GM18499 (cell line): ENCODE data around the gene PFKM.

Experiments used
- ATAC-seq: cut with Tn5 transposase; IDR thresholded peaks from one replicate; pipeline ENCODE4 v1.9.1; 2021; ENCODE audit warnings: moderate number of reproducible peaks; ENCODE audit not compliant: insufficient read depth, unreplicated experiment

PFKM gene

GRCh38 chr12:48183876-48184548 is 64.8 kb downstream of the PFKM start:
- no peak for ATAC-seq

GRCh38 chr12:48184549-48184922 is 65.4 kb downstream of the PFKM start:
- ATAC-seq: no peak

- no peak for ATAC-seq
Observed at GRCh38 chr12:48185181-48185919, 66.2 kb downstream of the PFKM start.

DNA sequence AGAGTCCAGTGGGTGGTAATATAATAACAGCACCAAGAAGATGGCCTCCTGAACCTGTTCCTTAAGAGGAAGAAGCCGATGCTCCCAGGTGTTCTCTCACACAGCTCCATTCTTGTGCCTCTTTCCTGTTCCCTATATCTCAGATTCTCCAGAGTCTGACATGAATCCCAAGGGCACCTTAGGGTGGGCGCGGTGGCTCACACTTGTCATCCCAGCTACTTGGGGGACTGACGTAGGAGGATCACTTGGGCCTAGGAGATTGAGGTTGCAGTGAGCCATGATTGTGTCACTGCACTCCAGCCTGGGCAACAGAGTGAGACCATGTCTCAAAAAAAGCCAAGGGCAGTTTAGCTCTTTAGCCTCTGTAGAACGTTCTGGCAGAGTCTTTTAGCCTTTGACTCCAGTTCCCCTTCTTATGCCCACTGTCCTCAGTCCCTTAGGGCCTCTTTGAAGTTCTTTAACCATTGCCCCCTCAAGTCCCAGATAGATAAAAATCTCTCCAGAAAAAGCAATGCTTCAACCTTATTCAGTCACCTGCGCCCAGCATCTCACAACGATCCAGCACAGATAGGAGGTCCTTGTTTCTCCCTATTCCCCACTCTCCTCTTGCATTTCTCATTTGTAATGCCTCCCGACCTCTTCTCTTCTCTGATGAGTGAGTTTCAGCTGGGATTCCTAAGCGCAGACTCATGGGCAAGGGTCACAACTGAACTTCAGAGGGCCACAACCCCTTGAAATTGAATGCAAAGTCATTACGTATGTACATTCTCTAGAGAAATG is 68.9 kb downstream of the PFKM start:
- ATAC-seq: no peak

DNA sequence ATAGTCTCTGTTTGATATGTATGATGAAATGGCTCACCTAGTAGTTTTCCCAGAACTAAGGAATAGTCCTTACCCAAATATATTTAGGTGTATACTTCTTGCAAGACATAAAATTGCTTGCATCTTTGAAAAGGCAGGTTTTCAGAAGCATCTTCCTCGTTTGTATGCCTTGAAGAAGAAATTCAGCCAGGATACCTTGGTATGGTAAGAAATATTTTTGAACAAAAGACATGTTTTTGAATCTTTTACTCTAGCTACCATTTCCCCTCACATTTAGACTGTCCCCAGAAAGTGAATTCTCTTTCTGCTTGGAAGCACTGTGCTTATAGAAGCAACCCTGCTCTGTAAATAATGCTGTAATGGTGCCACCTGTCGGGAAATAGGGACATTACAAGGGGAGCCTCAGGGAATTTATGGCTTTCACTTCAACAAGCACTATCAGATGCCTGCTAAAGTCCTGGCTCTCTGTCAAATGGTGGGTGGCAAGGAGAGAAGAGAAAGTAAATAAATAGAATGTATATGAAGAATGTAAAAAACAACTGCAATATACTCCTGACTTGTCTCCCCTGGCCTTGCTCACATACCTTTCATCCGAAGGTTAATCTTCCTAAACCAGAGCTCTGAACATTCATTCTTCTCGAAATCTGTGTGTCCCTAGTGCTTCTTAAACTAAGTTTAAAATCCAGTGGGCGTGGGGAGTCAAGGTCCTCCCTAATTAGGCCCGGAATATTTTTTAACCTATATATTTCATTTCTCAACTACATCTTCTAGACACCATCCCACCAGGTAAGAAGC is 70.4 kb downstream of the PFKM start:
- no peak for ATAC-seq

DNA sequence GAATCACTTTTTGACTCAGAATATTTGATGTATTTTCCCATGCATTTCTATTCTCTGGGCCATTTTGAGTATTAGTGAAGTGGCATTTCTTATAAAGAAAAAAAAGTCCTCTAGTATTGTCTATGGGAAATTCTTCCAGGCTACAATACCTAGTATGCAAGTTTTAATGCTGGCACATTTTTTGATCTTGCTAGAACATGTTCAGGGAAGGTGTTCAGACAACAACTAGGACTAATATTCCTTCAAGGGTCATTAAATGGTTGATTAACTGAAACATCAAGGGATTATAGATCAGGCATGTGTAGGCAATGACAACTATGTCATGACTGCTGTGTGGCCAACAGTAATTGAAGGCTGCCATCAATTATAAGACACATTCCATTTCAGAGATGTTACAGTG is 71.9 kb downstream of the PFKM start:
- ATAC-seq: no peak

DNA sequence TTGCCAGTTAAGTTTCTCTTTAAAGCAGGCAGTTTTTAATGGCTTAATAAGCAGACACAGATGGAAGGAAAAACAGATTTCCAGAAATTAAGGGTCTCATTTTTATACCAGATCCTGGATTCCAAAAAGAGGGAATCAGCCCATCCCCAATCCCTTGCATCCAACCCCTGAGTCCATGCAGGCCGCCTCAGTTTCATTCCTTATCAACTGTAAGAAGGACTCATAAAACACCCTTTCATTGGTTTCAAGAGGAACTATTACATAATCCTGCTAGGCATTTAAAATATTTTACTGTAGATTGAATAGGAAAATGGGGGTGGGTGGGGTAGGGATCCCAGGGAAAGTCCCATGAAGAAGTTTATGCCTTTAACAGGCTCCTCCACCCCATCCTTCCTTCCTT is 73.7 kb downstream of the PFKM start:
- ATAC-seq: no peak

GRCh38 chr12:48193623-48194022 is 74.5 kb downstream of the PFKM start:
- ATAC-seq: no peak

DNA sequence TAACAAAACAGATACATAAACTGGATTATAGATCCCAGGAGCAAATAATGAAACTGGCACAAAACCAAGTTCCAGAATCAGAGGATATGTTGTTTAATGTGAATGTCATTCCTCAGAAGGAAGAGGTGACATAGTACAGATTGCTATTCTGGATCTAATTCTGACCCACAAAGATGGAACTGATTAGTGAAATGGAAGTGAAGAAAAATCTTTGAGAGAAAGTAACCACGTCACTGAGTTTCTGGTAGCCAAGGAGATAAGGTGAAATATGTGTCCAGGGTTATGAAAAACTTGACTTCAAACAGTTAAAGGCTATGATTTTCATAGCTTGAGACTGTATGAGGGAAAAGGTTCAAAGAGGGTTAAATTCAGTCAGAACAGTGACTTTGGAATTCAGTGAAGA is 75.6 kb downstream of the PFKM start:
- no peak for ATAC-seq
